Measurements from ENCODE around the gene PRICKLE2. TPM values are rescaled to one million over a fixed set of nuclear protein-coding genes. Genes with fewer than 3 reads are reported as not detected.

Gene PRICKLE2
- total and polyA plus RNA-seq, 2 experiments from 2014 or later = 1.1 to 12.5 TPM

DNA sequence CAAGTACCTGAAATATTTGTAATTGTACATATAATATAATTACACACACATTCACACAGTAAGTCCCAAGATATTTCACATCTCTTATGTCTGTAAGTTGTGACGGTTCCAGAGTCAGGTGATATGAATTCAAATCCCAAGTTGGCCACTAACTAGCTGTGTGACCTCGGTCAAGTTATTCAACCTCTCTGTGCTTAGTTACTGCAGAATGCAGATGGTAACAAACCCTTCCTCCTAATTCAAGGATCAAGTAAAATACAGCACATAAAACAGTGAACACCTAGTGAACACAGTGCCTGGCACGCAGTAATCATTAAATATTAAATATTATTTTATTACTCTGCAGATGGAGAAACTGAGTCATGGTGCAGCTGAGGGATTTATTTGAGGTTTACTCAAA lies 6.9 kb downstream of the PRICKLE2 start (continued):
- TF ChIP-seq, protein P1, sequence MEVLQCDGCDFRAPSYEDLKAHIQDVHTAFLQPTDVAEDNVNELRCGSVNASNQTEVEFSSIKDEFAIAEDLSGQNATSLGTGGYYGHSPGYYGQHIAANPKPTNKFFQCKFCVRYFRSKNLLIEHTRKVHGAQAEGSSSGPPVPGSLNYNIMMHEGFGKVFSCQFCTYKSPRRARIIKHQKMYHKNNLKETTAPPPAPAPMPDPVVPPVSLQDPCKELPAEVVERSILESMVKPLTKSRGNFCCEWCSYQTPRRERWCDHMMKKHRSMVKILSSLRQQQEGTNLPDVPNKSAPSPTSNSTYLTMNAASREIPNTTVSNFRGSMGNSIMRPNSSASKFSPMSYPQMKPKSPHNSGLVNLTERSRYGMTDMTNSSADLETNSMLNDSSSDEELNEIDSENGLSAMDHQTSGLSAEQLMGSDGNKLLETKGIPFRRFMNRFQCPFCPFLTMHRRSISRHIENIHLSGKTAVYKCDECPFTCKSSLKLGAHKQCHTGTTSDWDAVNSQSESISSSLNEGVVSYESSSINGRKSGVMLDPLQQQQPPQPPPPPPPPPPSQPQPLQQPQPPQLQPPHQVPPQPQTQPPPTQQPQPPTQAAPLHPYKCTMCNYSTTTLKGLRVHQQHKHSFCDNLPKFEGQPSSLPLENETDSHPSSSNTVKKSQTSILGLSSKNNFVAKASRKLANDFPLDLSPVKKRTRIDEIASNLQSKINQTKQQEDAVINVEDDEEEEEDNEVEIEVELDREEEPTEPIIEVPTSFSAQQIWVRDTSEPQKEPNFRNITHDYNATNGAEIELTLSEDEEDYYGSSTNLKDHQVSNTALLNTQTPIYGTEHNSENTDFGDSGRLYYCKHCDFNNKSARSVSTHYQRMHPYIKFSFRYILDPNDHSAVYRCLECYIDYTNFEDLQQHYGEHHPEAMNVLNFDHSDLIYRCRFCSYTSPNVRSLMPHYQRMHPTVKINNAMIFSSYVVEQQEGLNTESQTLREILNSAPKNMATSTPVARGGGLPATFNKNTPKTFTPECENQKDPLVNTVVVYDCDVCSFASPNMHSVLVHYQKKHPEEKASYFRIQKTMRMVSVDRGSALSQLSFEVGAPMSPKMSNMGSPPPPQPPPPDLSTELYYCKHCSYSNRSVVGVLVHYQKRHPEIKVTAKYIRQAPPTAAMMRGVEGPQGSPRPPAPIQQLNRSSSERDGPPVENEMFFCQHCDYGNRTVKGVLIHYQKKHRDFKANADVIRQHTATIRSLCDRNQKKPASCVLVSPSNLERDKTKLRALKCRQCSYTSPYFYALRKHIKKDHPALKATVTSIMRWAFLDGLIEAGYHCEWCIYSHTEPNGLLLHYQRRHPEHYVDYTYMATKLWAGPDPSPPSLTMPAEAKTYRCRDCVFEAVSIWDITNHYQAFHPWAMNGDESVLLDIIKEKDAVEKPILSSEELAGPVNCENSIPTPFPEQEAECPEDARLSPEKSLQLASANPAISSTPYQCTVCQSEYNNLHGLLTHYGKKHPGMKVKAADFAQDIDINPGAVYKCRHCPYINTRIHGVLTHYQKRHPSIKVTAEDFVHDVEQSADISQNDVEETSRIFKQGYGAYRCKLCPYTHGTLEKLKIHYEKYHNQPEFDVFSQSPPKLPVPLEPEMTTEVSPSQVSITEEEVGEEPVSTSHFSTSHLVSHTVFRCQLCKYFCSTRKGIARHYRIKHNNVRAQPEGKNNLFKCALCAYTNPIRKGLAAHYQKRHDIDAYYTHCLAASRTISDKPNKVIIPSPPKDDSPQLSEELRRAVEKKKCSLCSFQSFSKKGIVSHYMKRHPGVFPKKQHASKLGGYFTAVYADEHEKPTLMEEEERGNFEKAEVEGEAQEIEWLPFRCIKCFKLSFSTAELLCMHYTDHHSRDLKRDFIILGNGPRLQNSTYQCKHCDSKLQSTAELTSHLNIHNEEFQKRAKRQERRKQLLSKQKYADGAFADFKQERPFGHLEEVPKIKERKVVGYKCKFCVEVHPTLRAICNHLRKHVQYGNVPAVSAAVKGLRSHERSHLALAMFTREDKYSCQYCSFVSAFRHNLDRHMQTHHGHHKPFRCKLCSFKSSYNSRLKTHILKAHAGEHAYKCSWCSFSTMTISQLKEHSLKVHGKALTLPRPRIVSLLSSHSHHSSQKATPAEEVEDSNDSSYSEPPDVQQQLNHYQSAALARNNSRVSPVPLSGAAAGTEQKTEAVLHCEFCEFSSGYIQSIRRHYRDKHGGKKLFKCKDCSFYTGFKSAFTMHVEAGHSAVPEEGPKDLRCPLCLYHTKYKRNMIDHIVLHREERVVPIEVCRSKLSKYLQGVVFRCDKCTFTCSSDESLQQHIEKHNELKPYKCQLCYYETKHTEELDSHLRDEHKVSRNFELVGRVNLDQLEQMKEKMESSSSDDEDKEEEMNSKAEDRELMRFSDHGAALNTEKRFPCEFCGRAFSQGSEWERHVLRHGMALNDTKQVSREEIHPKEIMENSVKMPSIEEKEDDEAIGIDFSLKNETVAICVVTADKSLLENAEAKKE (CRISPR knock-in tag; IDR thresholded peaks at IDR 0.05) = no peak
- no peak for TF ChIP-seq CREB1 (CRISPR knock-in tag; IDR thresholded peaks at IDR 0.05; ENCODE audit: low read depth)
- no peak for TF ChIP-seq STAT1 (IDR thresholded peaks at IDR 0.05; ENCODE audit: unreplicated experiment)
- TF ChIP-seq, protein P2, sequence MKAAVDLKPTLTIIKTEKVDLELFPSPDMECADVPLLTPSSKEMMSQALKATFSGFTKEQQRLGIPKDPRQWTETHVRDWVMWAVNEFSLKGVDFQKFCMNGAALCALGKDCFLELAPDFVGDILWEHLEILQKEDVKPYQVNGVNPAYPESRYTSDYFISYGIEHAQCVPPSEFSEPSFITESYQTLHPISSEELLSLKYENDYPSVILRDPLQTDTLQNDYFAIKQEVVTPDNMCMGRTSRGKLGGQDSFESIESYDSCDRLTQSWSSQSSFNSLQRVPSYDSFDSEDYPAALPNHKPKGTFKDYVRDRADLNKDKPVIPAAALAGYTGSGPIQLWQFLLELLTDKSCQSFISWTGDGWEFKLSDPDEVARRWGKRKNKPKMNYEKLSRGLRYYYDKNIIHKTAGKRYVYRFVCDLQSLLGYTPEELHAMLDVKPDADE (IDR thresholded peaks at IDR 0.05) = no peak
- TF ChIP-seq NANOG (IDR thresholded peaks at IDR 0.05; ENCODE audit: borderline replicate concordance) = no peak

- no peak overlapping the region for H3K27ac Mint-ChIP-seq
- H3K27ac ChIP-seq (ENCODE audit: low read depth) = no peak overlapping the region
- no peak overlapping the region for H3K4me3 ChIP-seq
- H3K27me3 Mint-ChIP-seq (ENCODE audit: insufficient read depth, low read depth, poor library complexity) = peaks cover 23% of the 10 kb centered on the region
- H3K9me3 Mint-ChIP-seq = no peaks in the 10 kb centered on the region
- no peaks in the 10 kb centered on the region for H4K20me1 ChIP-seq (replicated peaks; ENCODE audit: insufficient read depth)
- H3K9me2 ChIP-seq (ENCODE audit: insufficient read depth) = peaks cover 9% of the 10 kb centered on the region
- DNase-seq (ENCODE audit: low spot score) = peak; percentile 45
- no peaks in the 10 kb centered on the region for H3F3A ChIP-seq (replicated peaks; ENCODE audit: low read depth)
- no peak overlapping the region; the same call in 2 of the 3 replicates for H3K4me3 Mint-ChIP-seq
- H3K4me2 ChIP-seq = peak overlapping the region; percentile 57
- no peak for TF ChIP-seq ZNF331 (CRISPR knock-in tag; IDR thresholded peaks at IDR 0.05; ENCODE audit: low read depth)
- TF ChIP-seq EZH2 (IDR thresholded peaks at IDR 0.05; ENCODE audit: low read depth, unreplicated experiment) = no peak
- peak; percentile 41 for ATAC-seq
- no peaks in the 10 kb centered on the region for H3K79me2 ChIP-seq (replicated peaks; ENCODE audit: insufficient read depth)
- peaks cover 60% of the 10 kb centered on the region for H3K4me1 ChIP-seq (ENCODE audit: insufficient read depth)
- no peak overlapping the region for H2AFZ ChIP-seq
- peaks cover 66% of the 10 kb centered on the region for H3K4me1 Mint-ChIP-seq
- peaks cover 36% of the 10 kb centered on the region for H3K27me3 ChIP-seq (ENCODE audit: insufficient read depth)
- no peaks in the 10 kb centered on the region for H3K36me3 ChIP-seq (ENCODE audit: insufficient read depth)
- no peaks in the 10 kb centered on the region for H3K36me3 Mint-ChIP-seq (ENCODE audit: low read depth)
Observed at GRCh38 chr3:64216274-64217147, 8.8 kb downstream of the PRICKLE2 start.

Data from GM23338 (cell line).